HG03571 (cell line): ENCODE data around the gene AIF1L.
A peak's percentile ranks its signal among the peaks of the same experiment; 100 is the strongest.
"Not testable (repeated sequence)": the region's sequence is repeated elsewhere in the genome, so short reads cannot be mapped to it uniquely, and the experiment has no call there.

Experiments
- ATAC-seq: cut with Tn5 transposase; IDR thresholded peaks from one replicate; pipeline ENCODE4 v1.9.1; 2021; ENCODE audit not compliant: unreplicated experiment

AIF1L gene

GRCh38 chr9:131117762-131118145 is 21.4 kb downstream of the AIF1L start:
- no peak for ATAC-seq

- no peak for ATAC-seq
Measured at GRCh38 chr9:131119600-131119999, 23.3 kb downstream of the AIF1L start.

GRCh38 chr9:131120620-131121228 is 24.4 kb downstream of the AIF1L start:
- no peak for ATAC-seq

GRCh38 chr9:131121346-131121745 is 25.0 kb downstream of the AIF1L start:
- ATAC-seq = no peak

- no peak for ATAC-seq
Measured at GRCh38 chr9:131122158-131122557, 25.8 kb downstream of the AIF1L start.

- no peak for ATAC-seq
Measured at GRCh38 chr9:131125038-131125287, 28.6 kb downstream of the AIF1L start.

- peak; percentile 95 for ATAC-seq
Measured at GRCh38 chr9:131125288-131126058, 29.1 kb downstream of the AIF1L start, which contains the start of gene NUP214. TSS of gene NUP214 (plus strand) at chr9:131125586. CDS start at chr9:131125705, 119 bp downstream.

GRCh38 chr9:131126059-131126426 is 29.7 kb downstream of the AIF1L start:
- no peak for ATAC-seq

- ATAC-seq = no peak
Measured at GRCh38 chr9:131129183-131129582, 32.9 kb downstream of the AIF1L start.

GRCh38 chr9:131138676-131139075 is 42.3 kb downstream of the AIF1L start:
- ATAC-seq = no peak

GRCh38 chr9:131140112-131140511 is 43.8 kb downstream of the AIF1L start:
- no peak for ATAC-seq

- ATAC-seq = no peak
Measured at GRCh38 chr9:131140550-131140949, 44.2 kb downstream of the AIF1L start.

- no peak for ATAC-seq
Measured at GRCh38 chr9:131142160-131142559, 45.8 kb downstream of the AIF1L start.

GRCh38 chr9:131144201-131144600 is 47.9 kb downstream of the AIF1L start:
- no peak for ATAC-seq

- no peak for ATAC-seq
Measured at GRCh38 chr9:131145245-131145644, 48.9 kb downstream of the AIF1L start.

- ATAC-seq = no peak
Measured at GRCh38 chr9:131146186-131146585, 49.9 kb downstream of the AIF1L start.

- ATAC-seq = no peak
Measured at GRCh38 chr9:131148276-131148675, 51.9 kb downstream of the AIF1L start.

- no peak for ATAC-seq
Measured at GRCh38 chr9:131148966-131149687, 52.8 kb downstream of the AIF1L start.

- no peak for ATAC-seq
Measured at GRCh38 chr9:131149688-131150053, 53.3 kb downstream of the AIF1L start.

- no peak for ATAC-seq
Measured at GRCh38 chr9:131153595-131153994, 57.3 kb downstream of the AIF1L start.

- ATAC-seq = not testable (repeated sequence)
Measured at GRCh38 chr9:131158673-131159072, 62.3 kb downstream of the AIF1L start.

GRCh38 chr9:131160416-131161112 is 64.2 kb downstream of the AIF1L start:
- no peak for ATAC-seq
